ENCODE results near the gene ASTN1.
A peak's percentile ranks its signal among the peaks of the same experiment; 100 is the strongest.

The ASTN1 gene

DNA sequence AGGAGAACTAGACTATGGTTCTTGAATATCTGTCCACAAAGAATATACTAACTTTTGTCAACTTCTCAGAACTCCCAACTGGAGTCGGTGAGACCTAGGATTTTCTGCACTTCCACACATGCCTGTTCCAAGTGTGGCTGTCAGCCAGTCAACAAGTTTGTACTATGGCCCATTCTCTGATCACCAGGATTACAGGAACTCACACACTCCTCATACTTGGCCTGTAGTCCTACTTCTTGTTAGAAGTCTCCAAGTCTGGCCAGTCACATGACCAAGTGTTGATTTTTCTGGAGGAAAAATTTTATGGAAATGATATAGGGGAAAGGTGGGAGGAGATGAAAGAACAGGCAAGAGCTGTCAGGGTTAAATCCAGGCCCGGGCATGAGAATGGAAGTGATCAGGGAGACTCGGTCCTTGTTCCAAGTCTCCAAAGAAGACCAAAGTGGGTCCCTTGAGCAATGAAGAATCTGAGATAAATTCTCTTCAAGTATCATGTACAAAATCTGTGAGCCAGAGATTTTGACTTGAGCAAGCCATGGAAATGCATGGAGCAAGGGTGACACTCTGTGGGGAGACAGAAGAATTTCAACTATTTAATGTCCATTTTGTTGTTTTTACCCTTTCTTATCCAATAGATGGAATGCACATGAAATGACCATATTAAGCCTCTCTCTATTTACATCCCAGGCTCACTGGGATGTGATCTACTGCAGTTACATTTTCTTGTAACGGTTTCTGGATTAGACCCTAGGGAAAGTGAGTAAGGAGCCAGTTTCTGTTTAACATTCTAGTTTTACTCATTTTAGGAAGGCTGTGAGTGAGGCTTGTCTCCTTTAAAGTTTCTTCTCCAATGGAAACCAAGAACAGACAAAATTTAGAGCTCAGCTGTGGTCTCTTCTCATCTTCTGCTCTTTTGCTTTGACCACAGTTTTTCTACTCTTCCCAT, 320.9 kb downstream of the ASTN1 start:
- Histone ChIP-seq H3K23ac (ENCODE audit: low read length in 2 of 2) (no peak overlapping the region), H2BK120ac (ENCODE audit: low read depth, low read length) (no peak overlapping the region), H2AFZ (ENCODE audit: low read depth, low read length) (no peak overlapping the region), H3K9me3 (ENCODE audit: control insufficient read depth, low read length) (no peaks in the 10 kb centered on the region), H3K14ac (ENCODE audit: low read length in 2 of 2) (no peak overlapping the region), H2AK5ac (ENCODE audit: low read length, severe bottlenecking) (no peak overlapping the region), H3K4me2 (ENCODE audit: low read length, poor library complexity, severe bottlenecking) (no peak overlapping the region), H3K4ac (ENCODE audit: low read depth in 1 of 2, low read length in 2 of 2) (no peak overlapping the region), H3K27me3 (ENCODE audit: control insufficient read depth in 1 of 2, insufficient read depth in 1 of 2, low read length in 2 of 2) (peaks cover 0 to 8% of the 10 kb centered on the region in 2 experiments), H2BK5ac (ENCODE audit: low read depth, low read length, poor library complexity, severe bottlenecking) (no peak overlapping the region), H3K18ac (ENCODE audit: low read depth in 1 of 2, low read length in 2 of 2) (no peak overlapping the region), H3K4me3 (ENCODE audit: insufficient read depth in 1 of 2, low read depth in 1 of 2, low read length in 2 of 2) (no peak overlapping the region), H3K9ac (ENCODE audit: low read length) (peak overlapping the region; percentile 34), H4K8ac (ENCODE audit: low read length) (no peak overlapping the region), H3K79me1 (replicated peaks; ENCODE audit: low read length, poor library complexity, severe bottlenecking) (no peaks in the 10 kb centered on the region), H2BK12ac (ENCODE audit: low read length in 2 of 2) (no peak overlapping the region), H4K91ac (ENCODE audit: low read length) (no peak overlapping the region), H3K4me1 (ENCODE audit: control insufficient read depth, insufficient read depth, low read depth, low read length) (no peaks in the 10 kb centered on the region), H3K36me3 (ENCODE audit: control insufficient read depth in 1 of 2, insufficient read depth in 2 of 2, low read depth in 1 of 2, low read length in 2 of 2) (no peaks in the 10 kb centered on the region), H2BK15ac (ENCODE audit: low read depth, poor library complexity, severe bottlenecking) (no peak overlapping the region), H3K27ac (ENCODE audit: low read length, poor library complexity, severe bottlenecking) (no peak overlapping the region)
- 37% methylated on average over 4 of the region's 4 CpGs for WGBS
- peak; percentile 42 for DNase-seq

DNA sequence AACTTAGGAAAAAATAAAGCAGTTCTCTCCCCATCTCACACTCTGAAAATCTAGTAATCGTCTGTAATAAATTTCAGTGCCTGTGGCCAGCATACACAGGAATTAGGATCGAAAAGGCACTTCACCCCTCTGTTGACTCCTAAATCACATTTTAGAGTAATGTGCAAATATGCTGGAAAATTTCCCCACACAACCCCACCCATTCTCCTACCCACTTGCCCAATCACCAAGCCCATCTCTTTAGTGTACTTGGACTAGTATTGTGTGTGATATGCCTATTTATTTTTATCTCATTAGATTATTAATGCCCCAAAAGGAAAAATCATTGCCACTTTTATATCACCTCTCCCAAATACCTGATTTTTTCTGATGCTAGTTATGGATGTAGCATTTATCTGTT, 323.3 kb downstream of the ASTN1 start:
- Histone ChIP-seq H3K27me3 (ENCODE audit: control insufficient read depth in 1 of 2, insufficient read depth in 1 of 2, low read length in 2 of 2) (peaks cover 0 to 8% of the 10 kb centered on the region in 2 experiments), H2BK12ac (ENCODE audit: low read length in 2 of 2) (no peak overlapping the region), H2AFZ (ENCODE audit: low read depth, low read length) (no peak overlapping the region), H3K79me1 (replicated peaks; ENCODE audit: low read length, poor library complexity, severe bottlenecking) (no peaks in the 10 kb centered on the region), H3K4me2 (ENCODE audit: low read length, poor library complexity, severe bottlenecking) (no peak overlapping the region), H3K4me1 (ENCODE audit: control insufficient read depth, insufficient read depth, low read depth, low read length) (no peaks in the 10 kb centered on the region), H3K27ac (ENCODE audit: low read length, poor library complexity, severe bottlenecking) (no peak overlapping the region), H3K9me3 (ENCODE audit: control insufficient read depth, low read length) (no peaks in the 10 kb centered on the region), H2AK5ac (ENCODE audit: low read length, severe bottlenecking) (no peak overlapping the region), H3K36me3 (ENCODE audit: control insufficient read depth in 1 of 2, insufficient read depth in 2 of 2, low read depth in 1 of 2, low read length in 2 of 2) (no peaks in the 10 kb centered on the region), H2BK120ac (ENCODE audit: low read depth, low read length) (no peak overlapping the region), H3K4me3 (ENCODE audit: insufficient read depth in 1 of 2, low read depth in 1 of 2, low read length in 2 of 2) (no peak overlapping the region), H2BK15ac (ENCODE audit: low read depth, poor library complexity, severe bottlenecking) (no peak overlapping the region), H2BK5ac (ENCODE audit: low read depth, low read length, poor library complexity, severe bottlenecking) (no peak overlapping the region), H4K8ac (ENCODE audit: low read length) (no peak overlapping the region), H3K9ac (ENCODE audit: low read length) (no peak overlapping the region), H3K18ac (ENCODE audit: low read depth in 1 of 2, low read length in 2 of 2) (no peak overlapping the region), H3K4ac (ENCODE audit: low read depth in 1 of 2, low read length in 2 of 2) (no peak overlapping the region), H4K91ac (ENCODE audit: low read length) (no peak overlapping the region), H3K23ac (ENCODE audit: low read length in 2 of 2) (no peak overlapping the region), H3K14ac (ENCODE audit: low read length in 2 of 2) (no peak overlapping the region)
- WGBS = 75% methylated on average over 2 of the region's 2 CpGs
- no peak for DNase-seq

- Histone ChIP-seq H3K9ac (ENCODE audit: low read length) (no peak overlapping the region), H3K9me3 (ENCODE audit: control insufficient read depth, low read length) (no peaks in the 10 kb centered on the region), H2AK5ac (ENCODE audit: low read length, severe bottlenecking) (no peak overlapping the region), H3K14ac (ENCODE audit: low read length in 2 of 2) (no peak overlapping the region), H2BK12ac (ENCODE audit: low read length in 2 of 2) (no peak overlapping the region), H3K4me3 (ENCODE audit: insufficient read depth in 1 of 2, low read depth in 1 of 2, low read length in 2 of 2) (no peak overlapping the region), H4K8ac (ENCODE audit: low read length) (no peak overlapping the region), H2AFZ (ENCODE audit: low read depth, low read length) (no peak overlapping the region), H3K4me1 (ENCODE audit: control insufficient read depth, insufficient read depth, low read depth, low read length) (no peaks in the 10 kb centered on the region), H2BK120ac (ENCODE audit: low read depth, low read length) (no peak overlapping the region), H4K91ac (ENCODE audit: low read length) (no peak overlapping the region), H3K27ac (ENCODE audit: low read length, poor library complexity, severe bottlenecking) (no peak overlapping the region), H3K4ac (ENCODE audit: low read depth in 1 of 2, low read length in 2 of 2) (no peak overlapping the region), H3K4me2 (ENCODE audit: low read length, poor library complexity, severe bottlenecking) (no peak overlapping the region), H3K79me1 (replicated peaks; ENCODE audit: low read length, poor library complexity, severe bottlenecking) (no peaks in the 10 kb centered on the region), H3K23ac (ENCODE audit: low read length in 2 of 2) (no peak overlapping the region), H2BK15ac (ENCODE audit: low read depth, poor library complexity, severe bottlenecking) (no peak overlapping the region), H3K27me3 (ENCODE audit: control insufficient read depth in 1 of 2, insufficient read depth in 1 of 2, low read length in 2 of 2) (peaks cover 0 to 3% of the 10 kb centered on the region in 2 experiments), H2BK5ac (ENCODE audit: low read depth, low read length, poor library complexity, severe bottlenecking) (no peak overlapping the region), H3K36me3 (ENCODE audit: control insufficient read depth in 1 of 2, insufficient read depth in 2 of 2, low read depth in 1 of 2, low read length in 2 of 2) (no peaks in the 10 kb centered on the region), H3K18ac (ENCODE audit: low read depth in 1 of 2, low read length in 2 of 2) (no peak overlapping the region)
- 89% methylated on average over 4 of the region's 4 CpGs for WGBS
- no peak for DNase-seq
Measured at GRCh38 chr1:176839216-176839615, 325.3 kb downstream of the ASTN1 start.

DNA sequence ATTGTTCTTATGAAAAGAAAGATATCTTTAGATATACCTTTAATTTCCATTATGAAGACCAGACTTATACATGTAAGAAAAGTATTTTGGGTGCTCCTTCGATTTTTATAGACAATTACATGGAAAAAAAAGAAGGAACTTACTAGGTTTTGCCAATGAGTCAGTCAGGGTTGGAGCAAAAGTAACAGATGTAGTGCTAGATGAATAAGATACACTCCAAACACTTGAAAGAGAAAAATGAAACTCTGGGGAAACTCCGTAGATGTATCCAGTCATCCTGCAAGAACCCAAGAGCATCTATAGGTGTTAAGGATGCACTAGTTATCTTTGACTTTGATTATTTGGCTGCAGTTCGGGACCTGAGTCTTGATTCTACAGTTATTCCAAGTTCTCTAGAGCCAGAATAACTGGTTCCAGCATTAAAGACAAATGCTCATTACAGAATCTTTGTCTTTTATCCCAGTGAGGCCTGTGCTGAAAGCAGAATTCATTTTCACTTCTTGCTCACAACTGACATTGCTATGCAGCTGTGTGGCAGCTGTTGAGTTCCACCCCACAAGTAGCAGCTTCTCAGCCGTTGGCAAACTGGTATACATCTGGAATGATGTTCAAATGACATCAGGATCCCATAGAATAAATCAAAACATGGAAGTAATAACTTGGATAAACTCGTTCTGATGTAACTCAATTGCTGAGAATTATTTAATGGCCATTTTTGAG, 326.1 kb downstream of the ASTN1 start:
- Histone ChIP-seq H2BK12ac (ENCODE audit: low read length in 2 of 2) (no peak overlapping the region), H3K4me2 (ENCODE audit: low read length, poor library complexity, severe bottlenecking) (no peak overlapping the region), H2AK5ac (ENCODE audit: low read length, severe bottlenecking) (no peak overlapping the region), H2BK5ac (ENCODE audit: low read depth, low read length, poor library complexity, severe bottlenecking) (no peak overlapping the region), H3K36me3 (ENCODE audit: control insufficient read depth in 1 of 2, insufficient read depth in 2 of 2, low read depth in 1 of 2, low read length in 2 of 2) (no peaks in the 10 kb centered on the region), H3K23ac (ENCODE audit: low read length in 2 of 2) (no peak overlapping the region), H3K4me3 (ENCODE audit: insufficient read depth in 1 of 2, low read depth in 1 of 2, low read length in 2 of 2) (no peak overlapping the region), H3K27ac (ENCODE audit: low read length, poor library complexity, severe bottlenecking) (no peak overlapping the region), H3K4me1 (ENCODE audit: control insufficient read depth, insufficient read depth, low read depth, low read length) (no peaks in the 10 kb centered on the region), H3K79me1 (replicated peaks; ENCODE audit: low read length, poor library complexity, severe bottlenecking) (no peaks in the 10 kb centered on the region), H2AFZ (ENCODE audit: low read depth, low read length) (no peak overlapping the region), H3K9ac (ENCODE audit: low read length) (no peak overlapping the region), H3K9me3 (ENCODE audit: control insufficient read depth, low read length) (no peaks in the 10 kb centered on the region), H2BK15ac (ENCODE audit: low read depth, poor library complexity, severe bottlenecking) (no peak overlapping the region), H4K91ac (ENCODE audit: low read length) (no peak overlapping the region), H3K27me3 (ENCODE audit: control insufficient read depth in 1 of 2, insufficient read depth in 1 of 2, low read length in 2 of 2) (peaks cover 0 to 3% of the 10 kb centered on the region in 2 experiments), H4K8ac (ENCODE audit: low read length) (no peak overlapping the region), H2BK120ac (ENCODE audit: low read depth, low read length) (no peak overlapping the region), H3K18ac (ENCODE audit: low read depth in 1 of 2, low read length in 2 of 2) (no peak overlapping the region), H3K4ac (ENCODE audit: low read depth in 1 of 2, low read length in 2 of 2) (no peak overlapping the region), H3K14ac (ENCODE audit: low read length in 2 of 2) (no peak overlapping the region)
- WGBS = 68% methylated on average over 4 of the region's 5 CpGs
- no peak for DNase-seq

Measured in mesenchymal stem cell (in vitro differentiated cells and primary cell).